K562 (cell line): ENCODE data around the gene PHC3. TPM values are rescaled to one million over a fixed set of nuclear protein-coding genes. Genes with fewer than 3 reads are reported as not detected.

Experiments
- CCNT2 ChIP-seq: IDR thresholded peaks from 2 replicates; pipeline ENCODE4 v1.6.1; 2011; ENCODE audit warnings: borderline replicate concordance, low read depth, mild to moderate bottlenecking, moderate library complexity, mixed read lengths, low read length; ENCODE audit not compliant: insufficient read length; ENCODE audit errors: extremely low read depth
- CEBPB ChIP-seq: fragments of 450-650 bp; IDR thresholded peaks from 2 replicates; pipeline ENCODE4 v1.6.1; 2016; ENCODE audit warnings: missing genetic modification characterization, missing compliant biosample characterization
- CXXC5 ChIP-seq: fragments of 250-450 bp; sonication (Bioruptor Pico); IDR thresholded peaks from 2 replicates; pipeline ENCODE4 v1.8.0; 2022; ENCODE audit warnings: inconsistent platforms, mild to moderate bottlenecking, moderate library complexity
- FOSL1 ChIP-seq: fragments of 200-800 bp; sonication (Bioruptor generic); conservative IDR thresholded peaks from 2 replicates; pipeline ENCODE4 v1.6.1; 2016; ENCODE audit warnings: missing genetic modification characterization, missing compliant biosample characterization
- GABPA ChIP-seq: fragments of 200-800 bp; sonication (Bioruptor generic); conservative IDR thresholded peaks from 2 replicates; pipeline ENCODE4 v1.6.1; 2016; ENCODE audit warnings: low read depth, missing genetic modification characterization, missing compliant biosample characterization
- GATA2 ChIP-seq: sonication (generic); formaldehyde crosslinking; IDR thresholded peaks from 2 replicates; pipeline ENCODE4 v1.4.0; 2020; ENCODE audit warnings: mild to moderate bottlenecking, missing genetic modification reagents
- HDAC3 ChIP-seq: fragments of 450-650 bp; IDR thresholded peaks from 2 replicates; pipeline ENCODE4 v1.6.1; 2018; ENCODE audit warnings: borderline replicate concordance, mild to moderate bottlenecking, moderate library complexity; ENCODE audit not compliant: partially characterized antibody
- ILK ChIP-seq: fragments of 450-650 bp; IDR thresholded peaks from 2 replicates; pipeline ENCODE4 v1.6.1; 2016; ENCODE audit warnings: missing genetic modification characterization, low read depth, mild to moderate bottlenecking, missing compliant biosample characterization, moderate library complexity, borderline replicate concordance
- MYC ChIP-seq, 2 experiments: fragments of 250-450 bp in 1 of 2; sonication (Bioruptor Pico) in 1 of 2; IDR thresholded peaks; 2 replicates each; pipeline versions ENCODE4 v1.5.1 to v1.6.1; 2012 to 2021; ENCODE audit warnings: low read depth in 2 of 2, borderline replicate concordance in 1 of 2, improper control_type of control experiment in 1 of 2, low read length in 1 of 2, mild to moderate bottlenecking in 1 of 2, moderate library complexity in 1 of 2
- NFATC3 ChIP-seq: fragments of 450-650 bp; IDR thresholded peaks from 2 replicates; pipeline ENCODE4 v1.6.1; 2017; ENCODE audit warnings: mild to moderate bottlenecking
- POLR3A ChIP-seq: IDR thresholded peaks from 2 replicates; pipeline ENCODE4 v1.6.1; 2011; ENCODE audit warnings: borderline replicate concordance, mild to moderate bottlenecking, moderate library complexity; ENCODE audit not compliant: insufficient read length, insufficient read depth; ENCODE audit errors: extremely low read depth
- SP1 ChIP-seq: sonication (generic); formaldehyde crosslinking; IDR thresholded peaks from 2 replicates; pipeline ENCODE4 v1.8.1; 2022; ENCODE audit warnings: mild to moderate bottlenecking, missing genetic modification reagents
- TAF1 ChIP-seq: IDR thresholded peaks from 2 replicates; pipeline ENCODE4 v1.6.1; 2011; ENCODE audit warnings: mild to moderate bottlenecking, low read length, moderate library complexity; ENCODE audit not compliant: insufficient read depth, control insufficient read depth, severe bottlenecking; ENCODE audit errors: extremely low read depth
- TAF7 ChIP-seq: fragments of 450-650 bp; IDR thresholded peaks from 2 replicates; pipeline ENCODE4 v1.6.1; 2016; ENCODE audit warnings: missing genetic modification characterization, missing compliant biosample characterization
- ZC3H11A ChIP-seq: IDR thresholded peaks from 2 replicates; pipeline ENCODE4 v1.6.1; 2012; ENCODE audit warnings: low read depth, low read length, improper control_type of control experiment
- ZKSCAN8 ChIP-seq: fragments of 200-800 bp; sonication (Bioruptor generic); IDR thresholded peaks from 2 replicates; pipeline ENCODE4 v1.6.1; 2016; ENCODE audit warnings: missing genetic modification characterization, missing compliant biosample characterization
- ZNF121 ChIP-seq: sonication (generic); formaldehyde crosslinking; conservative IDR thresholded peaks from 2 replicates; pipeline ENCODE4 v1.8.0; 2022; ENCODE audit warnings: missing genetic modification reagents
- ZNF134 ChIP-seq: fragments of 250-450 bp; sonication (Bioruptor Pico); conservative IDR thresholded peaks from 2 replicates; pipeline ENCODE4 v1.4.0; 2020
- ZNF140 ChIP-seq: fragments of 250-450 bp; sonication (Bioruptor Pico); IDR thresholded peaks from 2 replicates; pipeline ENCODE4 v1.8.0; 2021; ENCODE audit warnings: moderate library complexity, mild to moderate bottlenecking, inconsistent platforms
- polyA plus RNA-seq, 8 experiments: library from polyadenylated mRNA; depleted of rRNA in 4 of 8; stranded (reverse) in 5 of 8; unstranded in 3 of 8; fragments of >200 nt; fragmentation: Nextera tagmentation in 2 of 8; fragmentation: Illumina TruSeq in 1 of 8; extraction: Ambion mirVana in 2 of 8; extraction: Trizol in 1 of 8; gene quantifications; 2 replicates each; pipeline versions ENCODE4 v1.2.1 to v1.2.3, GENCODE V29; 2011 to 2014; ENCODE audit warnings: inconsistent platforms in 1 of 8, missing spikeins in 1 of 8
- total RNA-seq, 7 experiments: library from RNA; depleted of rRNA in 6 of 7; stranded (reverse); fragments of >200 nt in 6 of 7; fragmentation: Illumina TruSeq in 2 of 7; extraction: Trizol in 2 of 7; gene quantifications; 2 replicates each; pipeline versions ENCODE4 v1.2.1 to v1.2.3, GENCODE V29; 2011 to 2021; ENCODE audit warnings: low replicate concordance in 1 of 7
- TF ChIP-seq, protein P1 (sequence below): fragments of 250-450 bp; sonication (Bioruptor Pico); IDR thresholded peaks from 2 replicates; pipeline ENCODE4 v1.5.0; 2020; ENCODE audit warnings: mild to moderate bottlenecking
- TF ChIP-seq, protein P2 (sequence below): fragments of 450-650 bp; formaldehyde crosslinking; IDR thresholded peaks from 2 replicates; pipeline ENCODE4 v1.4.0; 2020; ENCODE audit warnings: mild to moderate bottlenecking, moderate library complexity

Gene PHC3
- total and polyA plus RNA-seq, 9 of the 15 experiments (the other 6 are each of a cell fraction or from before 2014, with no cell fraction given) = 3.1 to 21.6 (median 10.5) TPM

DNA sequence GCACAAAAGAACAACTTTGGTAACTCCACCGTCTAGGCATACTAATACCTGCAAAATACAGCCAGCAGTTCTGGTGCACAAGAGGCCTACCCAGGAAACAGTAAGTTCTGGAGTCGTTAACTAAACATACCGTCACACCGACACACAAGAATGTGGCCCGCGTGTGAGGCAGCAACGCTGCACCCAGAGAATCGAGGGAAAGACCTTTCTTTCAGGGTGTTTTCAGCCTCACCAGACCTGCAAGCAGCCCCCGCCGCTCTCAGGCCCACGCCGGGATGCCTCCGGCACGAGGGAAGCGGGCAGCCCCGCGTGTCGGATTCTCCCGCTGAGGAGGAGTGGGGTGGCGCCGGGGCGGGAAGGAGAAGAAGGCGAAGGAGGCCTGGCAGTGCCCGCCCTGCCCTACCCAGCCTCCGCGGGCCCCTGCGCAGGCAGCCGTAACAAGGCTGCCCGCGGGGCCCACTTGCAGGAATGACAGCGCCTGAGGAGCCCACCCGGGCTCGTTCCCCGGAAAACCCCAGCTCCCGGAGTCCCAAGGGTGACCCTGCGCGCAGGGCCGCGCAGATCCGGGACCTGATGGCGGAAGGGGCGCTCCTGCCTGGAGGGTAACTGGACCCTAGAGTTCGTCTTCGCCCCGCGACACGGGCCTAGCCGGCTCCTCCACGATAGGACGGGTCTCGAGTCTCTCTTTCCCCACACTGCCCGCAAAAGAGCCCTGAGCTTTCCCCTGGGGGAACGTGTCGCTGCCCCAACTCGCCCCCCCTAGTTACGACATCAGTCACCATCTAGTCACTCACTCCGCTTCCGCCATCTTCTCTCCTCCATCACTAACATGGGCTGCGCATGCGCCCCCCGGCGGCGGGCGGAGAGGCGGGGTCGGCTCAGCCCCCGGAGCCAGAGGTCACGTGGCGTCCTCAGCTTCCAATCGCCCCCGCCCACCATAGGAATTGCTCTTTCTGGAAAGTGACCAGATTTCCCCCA, at the start of gene PHC3 (continued):
- TF ChIP-seq TAF7 (tag) (peak; percentile 84), MYC (IDR thresholded peaks at IDR 0.05; ENCODE audit: low read depth, low read length) (peak; percentile 24), MYC (CRISPR knock-in tag; IDR thresholded peaks at IDR 0.05; ENCODE audit: borderline replicate concordance, low read depth) (peak; percentile 57; the same call in 1 of the 2 replicates), ZC3H11A (0 out of 2 replicates have a peak, but pooled peaks have one; percentile 32), ZNF134 (CRISPR knock-in tag) (no peak), CCNT2 (peak; percentile 26), CEBPB (tag) (peak; percentile 93), POLR3A (no peak), GATA2 (no peak), ZNF121 (no peak), ZNF140 (CRISPR knock-in tag) (no peak), GABPA (tag) (peak; percentile 33; the same call in 1 of the 2 replicates), CXXC5 (CRISPR knock-in tag) (peak; percentile 48), SP1 (CRISPR knock-in tag) (0 out of 2 replicates have a peak, but pooled peaks have one; percentile 29), NFATC3 (no peak), TAF1 (peak; percentile 90), FOSL1 (no peak), ZKSCAN8 (CRISPR knock-in tag) (no peak), HDAC3 (no peak), ILK (no peak)
- TF ChIP-seq, protein P1, sequence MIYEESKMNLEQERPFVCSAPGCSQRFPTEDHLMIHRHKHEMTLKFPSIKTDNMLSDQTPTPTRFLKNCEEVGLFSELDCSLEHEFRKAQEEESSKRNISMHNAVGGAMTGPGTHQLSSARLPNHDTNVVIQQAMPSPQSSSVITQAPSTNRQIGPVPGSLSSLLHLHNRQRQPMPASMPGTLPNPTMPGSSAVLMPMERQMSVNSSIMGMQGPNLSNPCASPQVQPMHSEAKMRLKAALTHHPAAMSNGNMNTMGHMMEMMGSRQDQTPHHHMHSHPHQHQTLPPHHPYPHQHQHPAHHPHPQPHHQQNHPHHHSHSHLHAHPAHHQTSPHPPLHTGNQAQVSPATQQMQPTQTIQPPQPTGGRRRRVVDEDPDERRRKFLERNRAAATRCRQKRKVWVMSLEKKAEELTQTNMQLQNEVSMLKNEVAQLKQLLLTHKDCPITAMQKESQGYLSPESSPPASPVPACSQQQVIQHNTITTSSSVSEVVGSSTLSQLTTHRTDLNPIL = no peak
- TF ChIP-seq, protein P2, sequence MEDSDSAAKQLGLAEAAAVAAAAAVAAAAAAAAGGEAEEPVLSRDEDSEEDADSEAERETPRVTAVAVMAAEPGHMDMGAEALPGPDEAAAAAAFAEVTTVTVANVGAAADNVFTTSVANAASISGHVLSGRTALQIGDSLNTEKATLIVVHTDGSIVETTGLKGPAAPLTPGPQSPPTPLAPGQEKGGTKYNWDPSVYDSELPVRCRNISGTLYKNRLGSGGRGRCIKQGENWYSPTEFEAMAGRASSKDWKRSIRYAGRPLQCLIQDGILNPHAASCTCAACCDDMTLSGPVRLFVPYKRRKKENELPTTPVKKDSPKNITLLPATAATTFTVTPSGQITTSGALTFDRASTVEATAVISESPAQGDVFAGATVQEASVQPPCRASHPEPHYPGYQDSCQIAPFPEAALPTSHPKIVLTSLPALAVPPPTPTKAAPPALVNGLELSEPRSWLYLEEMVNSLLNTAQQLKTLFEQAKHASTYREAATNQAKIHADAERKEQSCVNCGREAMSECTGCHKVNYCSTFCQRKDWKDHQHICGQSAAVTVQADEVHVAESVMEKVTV (CRISPR knock-in tag) = no peak
